Naive thymus-derived CD4-positive, alpha-beta T cell (primary cell): ENCODE data around the gene SAMMSON. TPM values are rescaled to one million over a fixed set of nuclear protein-coding genes. Genes with fewer than 3 reads are reported as not detected.

Source experiments
- ATAC-seq: fragments of 150-1000 bp; cut with Tn5 transposase; 2 replicates; pipeline ENCODE4 v1.10.0; 2021; ENCODE audit warnings: mild to moderate bottlenecking, moderate library complexity
- CTCF ChIA-PET: fragments of 350-600 bp; sonication (Branson Sonifier 250); formaldehyde crosslinking; loops from one replicate; lab custom pipeline; 2021; ENCODE audit warnings: antibody characterized with exemption; lab: Charles Lee
- POLR2A ChIA-PET: fragments of 350-600 bp; sonication (Branson Sonifier 250); formaldehyde crosslinking; loops from one replicate; lab custom pipeline; 2021; ENCODE audit warnings: antibody characterized with exemption, inconsistent platforms; lab: Charles Lee
- DNase-seq, 9 donors: peaks; one replicate each; pipeline versions ENCODE4 v3.0.0 to v3.0.0-alpha.2; 2020 to 2022; ENCODE audit warnings: mixed read lengths in 1 of 9
- H3K27ac ChIP-seq: one replicate; pipeline ENCODE4 v1.7.0; 2013; ENCODE audit warnings: mild to moderate bottlenecking, low read depth, low read length, moderate library complexity
- H3K27me3 ChIP-seq, 2 donors: one replicate each; pipeline ENCODE4 v1.7.0; 2013; ENCODE audit warnings: low read length in 2 of 2, mild to moderate bottlenecking in 2 of 2, moderate library complexity in 2 of 2; ENCODE audit not compliant: control insufficient read depth in 2 of 2, insufficient read depth in 2 of 2
- H3K36me3 ChIP-seq, 3 experiments: 1 replicate in 2 of 3; 2 replicates in 1 of 3; pipeline ENCODE4 v1.7.0; 2013; ENCODE audit warnings: low read length in 3 of 3, mild to moderate bottlenecking in 3 of 3, moderate library complexity in 1 of 3; ENCODE audit not compliant: insufficient read depth in 3 of 3, control insufficient read depth in 2 of 3
- H3K4me1 ChIP-seq, 2 donors: one replicate each; pipeline ENCODE4 v1.7.0; 2013; ENCODE audit warnings: low read length in 2 of 2, mild to moderate bottlenecking in 2 of 2, moderate library complexity in 1 of 2; ENCODE audit not compliant: control insufficient read depth in 2 of 2, insufficient read depth in 2 of 2
- H3K4me3 ChIP-seq: 2 replicates; pipeline ENCODE4 v1.7.0; 2013; ENCODE audit warnings: mild to moderate bottlenecking, low read length
- H3K9me3 ChIP-seq, 3 experiments: 1 replicate in 2 of 3; 2 replicates in 1 of 3; pipeline ENCODE4 v1.7.0; 2013; ENCODE audit warnings: low read length in 3 of 3; ENCODE audit not compliant: control insufficient read depth in 2 of 3
- H3K27ac Mint-ChIP-seq, 9 donors: one replicate each; pipeline ENCODE4 v1.8.0; 2020 to 2022; ENCODE audit warnings: mixed read lengths in 9 of 9, mild to moderate bottlenecking in 8 of 9, moderate library complexity in 5 of 9, inconsistent platforms in 2 of 9
- H3K27me3 Mint-ChIP-seq, 5 donors: one replicate each; pipeline ENCODE4 v1.8.0; 2021 to 2022; ENCODE audit warnings: mixed read lengths in 5 of 5, mild to moderate bottlenecking in 1 of 5
- H3K36me3 Mint-ChIP-seq, 5 donors: one replicate each; pipeline ENCODE4 v1.8.0; 2020 to 2022; ENCODE audit warnings: mixed read lengths in 5 of 5, mild to moderate bottlenecking in 3 of 5, inconsistent platforms in 1 of 5
- H3K4me1 Mint-ChIP-seq, 7 donors: one replicate each; pipeline ENCODE4 v1.8.0; 2020 to 2022; ENCODE audit warnings: mixed read lengths in 7 of 7, mild to moderate bottlenecking in 3 of 7, inconsistent platforms in 1 of 7
- H3K4me3 Mint-ChIP-seq, 10 donors: one replicate each; pipeline ENCODE4 v1.8.0; 2020 to 2022; ENCODE audit warnings: mild to moderate bottlenecking in 10 of 10, mixed read lengths in 10 of 10, moderate library complexity in 6 of 10, inconsistent platforms in 2 of 10
- H3K9me3 Mint-ChIP-seq, 11 donors: one replicate each; pipeline ENCODE4 v1.8.0; 2020 to 2022; ENCODE audit warnings: mixed read lengths in 11 of 11, mild to moderate bottlenecking in 4 of 11, inconsistent platforms in 1 of 11, moderate library complexity in 1 of 11
- intact Hi-C, 2 donors: fragments of 100-400 bp; cut with micrococcal nuclease; formaldehyde crosslinking; loops; one replicate each; pipeline ENCODE4 v1.15.1; 2023
- polyA plus RNA-seq, 2 donors: library from polyadenylated mRNA; unstranded; fragments of 300-500 nt; fragmentation: Illumina TruSeq; gene quantifications; one replicate each; pipeline ENCODE4 v1.2.3, GENCODE V29; 2021
- total RNA-seq, 6 experiments: library from RNA in 5 of 6; stranded (reverse) in 5 of 6; gene quantifications; 1 replicate in 5 of 6; 2 replicates in 1 of 6; pipeline ENCODE4 v1.2.3 and lab custom pipeline; 2021 to 2026

The SAMMSON gene
- total RNA-seq = not detected
- not detected for polyA plus RNA-seq
- total RNA-seq (lab: John Stamatoyannopoulos, UW) = not detected

DNA sequence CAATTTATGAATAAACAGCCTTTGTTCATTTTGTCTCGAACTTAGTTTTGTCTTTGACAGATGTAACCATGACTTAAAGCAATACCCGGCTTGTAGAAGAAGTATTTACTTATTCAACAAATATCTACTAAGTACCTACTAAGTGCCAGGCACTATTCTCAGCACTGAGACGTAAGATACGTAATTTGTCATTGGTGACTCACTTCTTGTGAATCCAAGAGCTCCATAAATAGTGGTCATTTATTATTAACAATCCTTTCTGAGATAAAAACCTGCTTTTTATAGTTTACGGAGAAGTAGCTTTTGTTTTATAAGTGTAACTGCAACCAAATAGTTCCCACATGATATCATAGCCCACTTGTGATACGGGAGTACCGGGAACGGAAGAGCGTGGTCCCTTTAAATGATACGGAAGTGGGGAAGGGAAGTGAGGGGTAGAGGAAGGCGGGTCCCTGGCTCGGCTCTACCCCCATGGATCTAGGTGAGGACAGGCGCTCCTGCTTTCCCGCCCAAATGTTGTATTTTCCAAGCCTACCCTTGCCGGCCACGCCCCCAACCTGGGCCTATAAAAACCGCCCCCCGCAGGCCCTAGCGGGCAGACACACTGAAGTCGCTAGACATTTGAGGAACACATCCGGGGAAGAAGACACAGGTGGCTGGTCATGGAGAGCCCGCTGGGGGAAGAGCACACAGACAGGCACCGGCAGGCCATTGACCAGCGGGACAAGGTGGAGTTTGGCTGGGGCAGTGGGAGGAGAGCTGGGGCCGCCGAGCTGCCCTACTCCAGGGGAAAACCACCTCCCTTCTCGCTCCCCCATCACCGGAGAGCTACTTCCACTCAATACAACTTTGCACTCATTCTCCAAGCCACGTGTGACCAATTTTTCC is at the start of gene SAMMSON:
Gene SAMMSON, plus strand, starts transcription at position 594 of the 888 bp plus-strand sequence.
- H3K27ac ChIP-seq = no peak within 1 kb of the TSS
- DNase-seq = no peak
- no peaks in the 10 kb centered on the region for H3K4me1 Mint-ChIP-seq
- no peaks in the 10 kb centered on the region for H3K36me3 ChIP-seq
- ChIA-PET POLR2A (no interaction called here), CTCF (no interaction called here)
- H3K4me1 ChIP-seq = no peaks in the 10 kb centered on the region
- H3K27ac Mint-ChIP-seq = no peak within 1 kb of the TSS
- intact Hi-C loops = no loop called here
- no peaks in the 10 kb centered on the region for H3K36me3 Mint-ChIP-seq
- peaks cover 0 to 6% (median 2%) of the 10 kb centered on the region in 11 donors for H3K9me3 Mint-ChIP-seq
- no peak within 1 kb of the TSS for H3K4me3 ChIP-seq
- ATAC-seq = no peak
- no peaks in the 10 kb centered on the region for H3K9me3 ChIP-seq
- no peak within 1 kb of the TSS for H3K4me3 Mint-ChIP-seq
- H3K27me3 ChIP-seq = no peaks in the 10 kb centered on the region
- peaks cover 0 to 7% (median 5%) of the 10 kb centered on the region in 5 donors for H3K27me3 Mint-ChIP-seq

DNA sequence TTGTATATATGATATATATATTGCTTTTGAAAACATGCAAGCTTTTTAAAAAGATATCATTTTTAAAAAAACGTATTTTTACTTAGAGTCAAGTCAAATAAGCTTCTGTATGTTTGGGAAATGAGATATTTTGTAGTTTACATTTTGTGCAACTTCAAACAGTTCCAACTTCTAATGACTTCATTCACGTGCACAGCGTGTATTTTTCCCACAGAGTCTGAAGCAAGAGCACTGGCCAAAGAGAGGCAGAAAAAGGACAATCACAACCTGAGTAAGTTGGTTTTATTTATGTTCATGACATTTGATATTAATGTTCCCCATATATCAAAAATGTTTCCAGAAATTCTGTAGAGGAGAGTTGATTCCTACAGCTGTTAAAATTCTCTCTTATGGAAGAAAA is 47.9 kb upstream of the SAMMSON start:
- Mint-ChIP-seq H3K9me3 (no peaks in the 10 kb centered on the region), H3K36me3 (no peaks in the 10 kb centered on the region), H3K4me1 (no peaks in the 10 kb centered on the region), H3K27ac (no peak overlapping the region), H3K27me3 (peaks cover 0 to 5% (median 3%) of the 10 kb centered on the region in 5 donors), H3K4me3 (no peak overlapping the region)
- intact Hi-C loops = no loop called here
- H3K4me1 ChIP-seq = no peaks in the 10 kb centered on the region
- no peak overlapping the region for H3K4me3 ChIP-seq
- ChIA-PET CTCF (no interaction called here), POLR2A (no interaction called here)
- H3K27ac ChIP-seq = no peak overlapping the region
- H3K9me3 ChIP-seq = no peaks in the 10 kb centered on the region
- H3K27me3 ChIP-seq = no peaks in the 10 kb centered on the region
- DNase-seq (no peak), ATAC-seq (no peak)
- no peaks in the 10 kb centered on the region for H3K36me3 ChIP-seq

DNA sequence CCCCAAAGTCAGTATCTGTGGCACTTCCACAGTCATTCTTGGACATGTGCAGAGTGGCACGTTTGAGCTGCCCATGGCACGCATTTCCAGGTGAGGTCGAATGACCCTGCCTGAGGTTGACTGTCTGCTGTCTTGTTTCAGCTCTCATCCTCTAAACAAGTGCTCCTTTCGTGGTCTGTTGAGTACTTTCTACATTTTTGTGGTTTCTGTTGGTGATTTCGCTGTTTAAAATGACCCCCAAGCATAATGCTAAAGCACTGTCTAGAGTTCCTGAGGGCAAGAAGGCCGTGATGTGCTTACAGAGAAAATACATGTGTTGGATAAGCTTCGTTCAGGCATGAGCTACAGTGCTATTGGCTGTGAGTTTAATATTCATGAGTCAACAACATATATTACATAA is 40.0 kb upstream of the SAMMSON start:
- Mint-ChIP-seq H3K27me3 (peaks cover 0 to 8% (median 5%) of the 10 kb centered on the region in 5 donors), H3K4me1 (no peaks in the 10 kb centered on the region), H3K27ac (no peak overlapping the region), H3K9me3 (no peaks in the 10 kb centered on the region), H3K4me3 (no peak overlapping the region), H3K36me3 (no peaks in the 10 kb centered on the region)
- Histone ChIP-seq H3K4me3 (no peak overlapping the region), H3K36me3 (no peaks in the 10 kb centered on the region), H3K27me3 (no peaks in the 10 kb centered on the region), H3K4me1 (no peaks in the 10 kb centered on the region), H3K9me3 (no peaks in the 10 kb centered on the region), H3K27ac (no peak overlapping the region)
- DNase-seq = no peak
- no peak for ATAC-seq
- intact Hi-C loops = no loop called here
- ChIA-PET POLR2A (no interaction called here), CTCF (no interaction called here)

DNA sequence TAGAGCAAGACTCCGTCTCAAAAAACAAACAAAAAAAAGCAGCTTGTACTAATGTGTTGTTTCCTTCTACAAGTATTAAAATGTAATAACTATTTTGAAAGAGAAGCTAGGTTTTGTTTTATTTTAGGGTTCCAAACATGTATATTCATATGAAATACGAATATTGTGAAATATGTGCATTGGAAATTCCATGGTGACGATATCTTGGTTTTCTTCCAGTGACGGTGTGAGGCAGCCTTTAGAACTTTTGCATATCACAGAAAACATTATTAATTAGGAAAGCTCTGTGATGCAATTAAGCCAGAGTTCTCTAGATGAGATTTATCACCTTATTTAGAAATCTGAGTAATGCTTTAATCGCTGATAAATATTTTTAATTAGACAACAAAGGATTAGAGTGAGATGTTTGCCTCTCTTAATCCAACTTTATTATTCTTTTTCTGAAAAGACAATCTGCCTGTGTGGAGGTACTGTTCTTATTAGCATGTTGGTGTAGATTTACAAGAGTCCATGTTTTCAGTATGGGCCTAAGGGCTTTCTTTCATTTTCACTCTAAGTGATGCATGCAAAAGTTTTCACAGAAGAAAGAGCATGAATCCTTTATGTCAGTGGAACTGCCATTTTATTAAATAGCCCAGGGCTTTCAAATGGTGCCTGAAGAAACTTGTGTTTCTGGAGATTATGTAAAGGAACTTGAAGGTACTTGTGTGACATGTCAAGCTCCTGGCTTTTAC is 37.7 kb upstream of the SAMMSON start:
- DNase-seq = no peak
- Mint-ChIP-seq H3K4me1 (no peaks in the 10 kb centered on the region), H3K9me3 (no peaks in the 10 kb centered on the region), H3K4me3 (no peak overlapping the region), H3K27me3 (peaks cover 0 to 8% (median 4%) of the 10 kb centered on the region in 5 donors), H3K36me3 (no peaks in the 10 kb centered on the region), H3K27ac (no peak overlapping the region)
- no peak overlapping the region for H3K4me3 ChIP-seq
- H3K4me1 ChIP-seq = no peaks in the 10 kb centered on the region
- CTCF ChIA-PET = interaction anchor here (0.6 kb wide), 1 partner anchor 117 kb away, joined by 3 read pairs; no protein-coding TSS in a partner anchor
- POLR2A ChIA-PET = interaction anchor here (0.6 kb wide), 1 partner anchor 1666 kb away, joined by 3 read pairs; no protein-coding TSS in a partner anchor
- no peaks in the 10 kb centered on the region for H3K27me3 ChIP-seq
- no peak for ATAC-seq
- H3K27ac ChIP-seq = no peak overlapping the region
- intact Hi-C loops = no loop called here
- no peaks in the 10 kb centered on the region for H3K9me3 ChIP-seq
- H3K36me3 ChIP-seq = no peaks in the 10 kb centered on the region

DNA sequence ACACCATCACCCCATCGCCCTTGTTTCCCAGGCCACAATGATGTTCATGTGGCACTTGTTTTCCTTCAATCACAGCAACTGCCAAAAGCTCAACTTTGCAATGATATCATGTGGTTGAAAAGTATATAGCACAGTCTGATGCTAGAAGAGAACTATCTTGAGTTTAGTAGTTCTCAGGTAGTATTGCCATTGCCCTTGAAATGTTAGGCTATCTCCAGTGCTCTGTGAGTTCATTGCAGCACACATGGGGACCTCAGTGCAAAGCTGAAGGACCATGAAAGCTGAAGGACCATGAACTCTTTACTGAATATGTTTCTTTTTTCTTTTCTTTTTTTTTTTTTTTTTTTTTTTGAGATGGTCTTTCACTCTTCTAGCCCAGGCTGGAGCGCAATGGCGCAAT is 35.9 kb upstream of the SAMMSON start:
- peaks cover 0 to 5% (median 0%) of the 10 kb centered on the region in 5 donors for H3K27me3 Mint-ChIP-seq
- no peak overlapping the region for H3K4me3 Mint-ChIP-seq
- intact Hi-C loops = no loop called here
- no peak for DNase-seq
- H3K9me3 ChIP-seq = no peaks in the 10 kb centered on the region
- ATAC-seq = no peak
- H3K27ac ChIP-seq = no peak overlapping the region
- no peaks in the 10 kb centered on the region for H3K9me3 Mint-ChIP-seq
- no peaks in the 10 kb centered on the region for H3K4me1 Mint-ChIP-seq
- H3K36me3 Mint-ChIP-seq = no peaks in the 10 kb centered on the region
- no peak overlapping the region for H3K27ac Mint-ChIP-seq
- H3K4me1 ChIP-seq = no peaks in the 10 kb centered on the region
- no peak overlapping the region for H3K4me3 ChIP-seq
- no peaks in the 10 kb centered on the region for H3K27me3 ChIP-seq
- POLR2A ChIA-PET = no interaction called here
- CTCF ChIA-PET = no interaction called here
- H3K36me3 ChIP-seq = no peaks in the 10 kb centered on the region

DNA sequence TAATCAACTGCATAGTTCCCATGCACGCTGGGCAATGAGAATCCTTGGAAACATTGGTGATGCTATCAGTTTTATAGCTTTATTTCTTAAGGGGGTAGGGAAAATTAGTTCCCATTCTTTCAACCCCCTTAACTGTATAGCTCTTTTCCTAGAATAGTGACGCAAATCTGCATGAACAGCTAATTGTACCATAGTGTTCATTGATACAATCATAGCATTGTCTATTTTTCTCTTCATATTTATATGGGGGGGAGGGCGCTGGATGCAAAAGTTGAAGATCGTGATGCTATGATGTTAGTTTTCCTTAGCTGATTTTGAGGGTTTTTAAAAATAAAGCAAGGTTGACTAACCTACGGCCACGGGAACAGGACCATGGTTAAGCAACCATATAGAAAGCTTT is 32.4 kb upstream of the SAMMSON start:
- Histone ChIP-seq H3K9me3 (no peaks in the 10 kb centered on the region), H3K36me3 (no peaks in the 10 kb centered on the region), H3K27me3 (no peaks in the 10 kb centered on the region), H3K4me1 (no peaks in the 10 kb centered on the region), H3K27ac (no peak overlapping the region), H3K4me3 (no peak overlapping the region)
- H3K4me3 Mint-ChIP-seq = no peak overlapping the region
- ChIA-PET POLR2A (no interaction called here), CTCF (no interaction called here)
- H3K36me3 Mint-ChIP-seq = no peaks in the 10 kb centered on the region
- H3K4me1 Mint-ChIP-seq = no peaks in the 10 kb centered on the region
- ATAC-seq = no peak
- intact Hi-C loops = no loop called here
- no peak overlapping the region for H3K27ac Mint-ChIP-seq
- no peak for DNase-seq
- H3K27me3 Mint-ChIP-seq = peaks cover 0 to 4% (median 0%) of the 10 kb centered on the region in 5 donors
- no peaks in the 10 kb centered on the region for H3K9me3 Mint-ChIP-seq
